Stimulated activated CD8-positive, alpha-beta memory T cell treated with anti-CD3 and anti-CD28 coated beads, Interleukin-2, amount 100 ng/mL, for 1 hour (primary cell): Measurements from ENCODE around the gene ARNT2.
"Not testable (repeated sequence)": the region's sequence is repeated elsewhere in the genome, so short reads cannot be mapped to it uniquely, and the experiment has no call there.

Experiments
- DNase-seq, 2 donors: peaks; one replicate each; pipeline ENCODE4 v3.0.0-alpha.2; 2020; ENCODE audit warnings: low read depth in 2 of 2

Gene ARNT2

GRCh38 chr15:80615783-80616391 is 211.7 kb downstream of the ARNT2 start:
- no peak for DNase-seq

GRCh38 chr15:80618685-80619400 is 214.7 kb downstream of the ARNT2 start:
- DNase-seq, result no peak

GRCh38 chr15:80619680-80620079 is 215.5 kb downstream of the ARNT2 start:
- DNase-seq, result no peak

GRCh38 chr15:80620141-80620540 is 216.0 kb downstream of the ARNT2 start:
- no peak for DNase-seq

- DNase-seq, result no peak
Measured at GRCh38 chr15:80620931-80621330, 216.7 kb downstream of the ARNT2 start.

GRCh38 chr15:80626643-80627120 is 222.5 kb downstream of the ARNT2 start:
- DNase-seq, result no peak

GRCh38 chr15:80629355-80629754 is 225.2 kb downstream of the ARNT2 start:
- no peak for DNase-seq

- DNase-seq, result no peak
Measured at GRCh38 chr15:80630981-80631380, 226.8 kb downstream of the ARNT2 start.

GRCh38 chr15:80633221-80633620 is 229.0 kb downstream of the ARNT2 start:
- no peak for DNase-seq

GRCh38 chr15:80635953-80636352 is 231.8 kb downstream of the ARNT2 start:
- DNase-seq, result no peak

GRCh38 chr15:80636675-80637074 is 232.5 kb downstream of the ARNT2 start:
- no peak for DNase-seq

GRCh38 chr15:80637747-80638146 is 233.6 kb downstream of the ARNT2 start:
- DNase-seq, result no peak

GRCh38 chr15:80638553-80639167 is 234.5 kb downstream of the ARNT2 start:
- no peak for DNase-seq

GRCh38 chr15:80639168-80639555 is 235.0 kb downstream of the ARNT2 start:
- DNase-seq, result no peak

GRCh38 chr15:80640531-80641121 is 236.4 kb downstream of the ARNT2 start:
- DNase-seq, result no peak

- DNase-seq, result no peak
Measured at GRCh38 chr15:80641384-80641783, 237.2 kb downstream of the ARNT2 start.

GRCh38 chr15:80643431-80643951 is 239.3 kb downstream of the ARNT2 start:
- no peak for DNase-seq

- DNase-seq, result no peak
Measured at GRCh38 chr15:80645494-80646065, 241.4 kb downstream of the ARNT2 start.

GRCh38 chr15:80647424-80647823 is 243.2 kb downstream of the ARNT2 start:
- DNase-seq, result not testable (repeated sequence)
